CD1c-positive myeloid dendritic cell (primary cell): Measurements from ENCODE around the gene VCP.

Experiments
- DNase-seq: peaks from one replicate; pipeline ENCODE4 v3.0.0-alpha.2; 2016; ENCODE audit errors: extremely low spot score

The VCP gene

DNA sequence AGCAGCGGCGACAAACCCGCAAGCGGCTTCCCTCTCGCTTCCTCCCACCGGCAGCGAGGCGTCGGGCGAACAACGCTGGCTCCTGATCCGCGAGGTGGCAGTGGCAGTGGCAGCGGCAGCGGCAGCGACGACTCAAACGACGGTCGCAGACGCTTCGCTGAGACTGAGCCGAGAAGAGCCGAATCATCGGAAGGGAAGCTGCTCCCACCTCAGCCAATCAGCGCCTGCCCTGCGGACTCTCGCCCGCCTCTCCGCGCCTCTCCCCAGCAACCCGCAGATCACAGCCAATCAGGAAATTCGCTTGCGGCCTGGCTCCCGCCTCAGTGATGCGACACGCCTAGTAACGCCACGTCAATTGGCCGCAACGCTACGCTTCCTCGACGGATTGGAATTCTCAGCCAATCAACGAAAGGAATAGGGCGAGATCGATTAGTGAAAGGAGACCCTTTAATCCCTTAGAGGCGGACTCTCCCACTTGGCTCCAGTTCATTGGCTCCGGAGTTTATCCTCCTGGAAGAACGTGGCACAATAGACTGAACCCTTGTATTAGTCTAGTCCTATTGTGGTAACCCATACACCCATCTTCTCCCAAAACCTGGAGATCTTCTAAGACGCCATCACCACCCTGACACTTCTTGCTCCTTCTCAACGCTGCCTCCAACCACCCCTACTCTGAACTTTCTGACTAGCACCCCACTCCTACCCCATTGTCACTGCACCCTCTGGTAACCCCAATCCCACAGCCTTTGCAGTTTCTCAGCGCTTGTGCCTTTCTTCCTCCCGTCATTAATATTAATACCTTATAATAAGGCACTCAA lies at the start of gene VCP:
Gene VCP (minus strand): TSS at position 165 of the 818 bp plus-strand sequence. CDS start 272 bp downstream, outside the sequence.
- peak; percentile 99 for DNase-seq

DNA sequence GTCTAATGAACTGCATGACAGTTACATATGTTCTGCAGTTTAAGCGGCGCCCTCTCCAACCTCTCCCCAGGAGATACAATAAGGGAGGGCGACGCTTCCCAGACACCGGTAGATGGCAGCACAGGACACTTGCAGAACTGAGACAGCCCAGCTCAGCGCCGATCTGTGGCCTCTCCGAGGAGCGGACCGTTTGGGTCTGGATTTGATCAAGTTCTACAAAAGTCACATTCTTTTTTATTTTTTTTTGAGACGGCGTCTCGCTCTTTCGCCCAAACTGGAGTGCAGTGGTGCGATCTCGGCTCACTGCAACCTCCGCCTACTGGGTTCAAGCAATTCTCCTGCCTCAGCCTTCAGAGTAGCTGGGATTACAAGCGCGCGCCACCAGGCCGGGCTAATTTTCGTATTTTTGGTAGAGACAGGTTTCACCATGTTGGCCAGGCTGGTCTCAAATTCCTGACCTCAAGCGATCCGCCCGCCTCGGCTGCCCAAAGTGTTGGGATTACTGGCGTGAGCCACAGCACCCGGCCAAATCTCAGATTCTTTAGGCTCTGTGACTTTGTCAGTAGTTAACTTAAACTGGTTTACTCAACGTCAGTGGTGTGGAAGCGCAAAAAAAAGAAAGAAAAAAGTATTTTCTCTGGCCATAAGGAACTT lies 44.6 kb upstream of the VCP start:
- peak; percentile 94 for DNase-seq

GRCh38 chr9:35116539-35116897 lies 44.1 kb upstream of the VCP start:
- no peak for DNase-seq

DNA sequence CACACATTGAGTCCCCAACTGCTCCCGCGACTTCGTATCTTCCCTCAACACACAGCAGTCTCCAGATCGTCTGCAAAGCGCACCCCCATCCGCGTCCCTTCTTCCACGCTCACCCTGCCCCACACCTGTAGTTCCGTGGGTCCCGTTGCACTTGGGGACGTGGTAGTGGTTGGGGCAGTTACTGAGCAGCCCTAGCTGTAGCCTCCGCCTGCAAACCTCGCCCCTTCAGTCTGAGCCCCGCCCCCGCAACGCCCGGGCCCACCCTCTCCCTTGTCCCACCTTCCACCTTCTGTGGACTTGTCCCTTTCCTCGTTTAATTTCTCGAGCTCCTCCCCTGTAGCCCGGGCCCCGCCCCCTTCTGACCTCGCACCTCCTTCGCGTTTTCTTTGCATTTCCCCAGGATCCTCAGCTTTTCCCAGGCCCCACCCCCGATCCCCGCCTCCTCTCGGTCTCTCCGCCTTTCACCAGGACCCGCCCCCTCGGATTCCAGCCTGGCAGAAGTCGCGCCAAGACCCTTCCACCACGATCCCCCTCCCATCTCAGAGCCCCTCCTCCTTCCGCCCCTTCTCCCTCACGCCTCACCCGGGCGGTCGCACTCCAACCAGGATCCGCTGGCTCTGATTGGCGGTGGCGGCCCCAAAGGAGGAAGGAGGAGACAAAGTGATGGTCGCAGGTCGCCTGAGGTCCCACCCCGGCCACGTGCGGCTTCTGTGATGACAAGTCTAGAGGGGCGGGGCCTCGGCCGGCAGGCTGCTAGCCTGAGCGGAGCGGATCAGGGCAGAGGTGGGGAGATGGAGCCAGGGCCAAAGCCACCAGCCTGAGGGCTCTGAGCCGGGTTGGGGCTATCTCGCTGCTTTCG lies 43.5 kb upstream of the VCP start, which contains the start of gene ATOSB:
Gene ATOSB (minus strand): TSS at position 183 of the 859 bp plus-strand sequence. CDS start 7,588 bp downstream, outside the sequence.
- DNase-seq = peak; percentile 97

GRCh38 chr9:35114840-35115628 lies 42.6 kb upstream of the VCP start:
- peak; percentile 86 for DNase-seq

- peak; percentile 94 for DNase-seq
Measured at GRCh38 chr9:35114113-35114839, 41.9 kb upstream of the VCP start.

- DNase-seq = peak; percentile 86
Measured at GRCh38 chr9:35112257-35113020, 40.0 kb upstream of the VCP start.

DNA sequence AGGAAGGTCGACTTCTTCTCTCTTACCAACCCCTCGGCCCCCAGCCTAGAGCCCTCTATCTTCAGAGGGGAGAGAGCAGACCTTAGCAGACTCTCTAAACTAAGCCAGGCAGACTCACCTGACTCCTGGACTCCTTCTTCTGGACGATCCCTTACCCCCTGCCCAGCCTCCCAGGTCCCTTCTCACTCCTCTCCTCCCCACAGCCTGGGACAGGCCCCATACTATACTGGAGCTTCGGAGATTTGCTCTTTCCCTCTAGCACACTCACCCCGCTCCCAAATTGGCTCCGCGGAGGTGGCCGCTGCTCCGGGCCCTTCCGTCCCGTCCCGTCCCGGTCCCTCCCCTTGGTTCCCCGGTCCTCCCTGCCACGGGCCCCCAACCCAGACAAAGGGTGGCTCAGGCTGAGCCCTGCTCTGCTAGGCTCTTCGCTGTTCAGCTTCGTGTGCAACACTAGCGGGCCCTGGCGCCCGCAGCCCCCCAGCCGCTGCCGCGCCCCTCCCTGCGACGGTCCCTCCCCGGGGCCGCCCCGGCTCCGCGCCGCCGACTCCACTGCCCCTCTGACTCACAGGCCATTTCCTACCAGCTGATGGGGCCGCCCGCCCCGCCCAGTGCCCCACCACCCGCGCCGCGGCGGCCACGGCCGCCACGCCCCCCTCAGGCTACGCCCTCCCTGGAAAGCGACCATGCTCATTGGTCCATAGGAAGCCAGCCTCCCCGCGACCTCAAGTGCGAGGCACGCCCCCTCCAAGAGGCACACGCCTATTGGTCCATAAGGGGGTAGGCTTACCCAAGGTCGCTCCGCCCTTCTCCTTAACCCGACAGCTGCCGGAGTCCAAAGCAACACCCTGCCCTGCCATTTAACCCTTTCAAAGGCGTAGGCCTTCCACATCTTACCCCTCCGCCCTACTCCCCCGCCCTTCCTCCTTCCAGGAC lies 38.8 kb upstream of the VCP start:
- DNase-seq = peak; percentile 98

GRCh38 chr9:35110327-35110761 lies 37.9 kb upstream of the VCP start:
- no peak for DNase-seq

- DNase-seq = no peak
Measured at GRCh38 chr9:35108946-35109575, 36.6 kb upstream of the VCP start.

GRCh38 chr9:35108461-35108860 lies 36.0 kb upstream of the VCP start:
- DNase-seq = no peak

- no peak for DNase-seq
Measured at GRCh38 chr9:35107297-35108290, 35.2 kb upstream of the VCP start.

GRCh38 chr9:35106343-35106730 lies 33.9 kb upstream of the VCP start:
- DNase-seq = no peak

DNA sequence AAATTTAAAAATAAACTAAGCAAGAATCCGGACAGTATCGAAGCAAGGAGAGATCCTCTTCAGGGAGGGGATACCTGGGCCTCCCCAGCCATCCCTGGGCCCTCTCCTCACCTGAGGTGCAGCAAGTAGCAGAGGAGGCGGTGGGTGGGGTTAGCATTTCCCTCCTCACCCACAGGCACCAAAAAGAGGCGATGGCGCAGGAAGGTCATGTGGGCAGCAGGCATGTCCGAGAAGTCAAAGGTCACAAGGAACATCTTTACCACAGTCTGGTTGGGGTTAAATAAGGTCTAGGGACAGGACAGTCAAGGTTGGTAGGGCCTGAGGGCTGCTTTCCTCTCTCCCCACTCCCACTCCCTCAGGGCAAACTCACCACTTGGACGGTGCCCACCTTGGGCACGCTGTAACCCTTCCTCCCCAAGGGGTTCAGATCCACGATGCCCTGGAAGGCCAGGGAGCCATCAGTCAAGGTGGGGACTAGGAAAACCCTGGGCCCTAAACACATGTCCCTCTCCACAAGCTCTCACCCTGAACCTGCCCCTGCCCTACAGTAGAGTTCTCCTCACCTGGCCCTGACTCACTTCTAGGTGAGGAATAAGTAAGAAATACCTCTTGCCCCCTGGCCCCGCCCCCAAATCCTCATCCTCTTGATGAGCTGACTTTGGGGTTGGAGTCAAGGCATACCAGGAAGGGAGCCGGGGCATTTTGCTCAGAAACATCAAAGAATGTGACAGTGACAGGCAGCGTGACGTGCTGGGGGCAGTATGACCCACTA lies 33.3 kb upstream of the VCP start:
- no peak for DNase-seq

DNA sequence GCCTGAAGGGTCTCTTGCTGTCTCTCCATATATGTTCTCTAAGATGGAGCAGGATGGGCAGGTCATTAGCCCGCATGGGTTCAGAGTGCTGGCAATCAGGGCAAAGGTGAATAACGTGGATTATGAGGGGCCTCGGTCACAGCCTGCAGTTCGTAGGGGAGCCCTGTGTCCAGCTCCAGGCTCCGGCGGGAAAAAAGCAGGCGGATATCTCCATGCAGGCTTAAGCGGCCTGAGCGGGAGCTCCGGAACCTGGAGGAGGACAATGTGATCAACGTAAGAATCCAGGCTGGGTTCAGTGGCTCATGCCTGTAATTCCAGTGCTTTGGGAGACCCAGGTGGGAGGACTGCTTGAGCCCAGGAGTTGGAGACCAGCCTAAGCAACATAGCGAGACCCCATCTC lies 32.7 kb upstream of the VCP start:
- no peak for DNase-seq

- peak; percentile 8 for DNase-seq
Measured at GRCh38 chr9:35104586-35104985, 32.2 kb upstream of the VCP start.
